GM12892 (cell line): Measurements from ENCODE around the gene SH3RF3.

Experiments used
- POLR2A ChIP-seq: IDR thresholded peaks from 2 replicates; pipeline ENCODE4 v1.6.1; 2011; ENCODE audit warnings: low read depth, low read length, control low read depth
- TAF1 ChIP-seq: IDR thresholded peaks from 2 replicates; pipeline ENCODE4 v1.6.1; 2011; ENCODE audit warnings: low read depth, mild to moderate bottlenecking, control low read depth, low read length, borderline replicate concordance

- TF ChIP-seq POLR2A: no peak
- no peak for TF ChIP-seq TAF1
Observed at GRCh38 chr2:109447251-109447661, 318.3 kb downstream of the SH3RF3 start.
